Measurements from ENCODE around the gene BBIP1. TPM values are rescaled to one million over a fixed set of nuclear protein-coding genes. Genes with fewer than 3 reads are reported as not detected.
"Not testable (repeated sequence)": the region's sequence is repeated elsewhere in the genome, so short reads cannot be mapped to it uniquely, and the experiment has no call there.

Gene BBIP1
- total RNA-seq, 2 experiments from 2014 or later: 17.1 to 21.9 TPM

GRCh38 chr10:110918269-110918642 lies 724 bp downstream of the BBIP1 start:
- peaks cover 38% of the 10 kb centered on the region for H3K36me3 Mint-ChIP-seq (ENCODE audit: low read depth)

DNA sequence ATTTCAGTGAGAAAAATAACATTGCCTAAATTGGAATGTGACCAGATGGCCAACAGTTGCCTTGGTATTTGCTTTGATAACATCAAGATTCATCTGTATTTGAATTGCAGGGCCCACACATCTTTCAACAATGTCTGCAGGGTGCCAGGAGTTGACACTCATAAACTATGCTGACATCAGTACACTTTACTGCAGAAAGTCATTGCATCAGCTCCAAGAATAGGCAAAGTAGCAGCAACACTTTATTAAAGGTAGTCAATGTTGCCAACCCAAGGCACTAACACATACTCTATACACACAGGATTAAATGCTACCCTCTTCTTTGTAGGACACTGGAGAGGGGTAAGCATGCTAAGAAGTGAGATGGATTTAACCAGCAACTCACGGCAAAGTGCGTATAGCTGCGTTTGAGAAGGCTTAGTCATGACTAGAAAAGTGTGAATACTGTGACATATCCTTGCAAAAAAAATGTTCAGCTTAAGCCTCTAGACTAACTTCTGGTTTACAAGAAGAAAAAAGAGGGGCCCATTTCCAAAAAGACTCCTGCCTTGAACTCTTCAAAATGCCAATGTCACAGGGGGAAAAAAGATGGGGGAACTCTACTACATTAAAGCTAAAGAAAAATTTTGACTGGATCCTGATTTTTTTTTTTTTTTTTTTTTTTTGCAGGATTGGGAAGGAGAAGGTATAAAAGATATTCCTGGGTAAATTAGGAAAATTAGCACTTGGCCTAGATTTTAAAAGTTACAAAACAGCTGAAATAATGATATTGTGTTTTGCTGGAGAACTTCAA lies 2.2 kb downstream of the BBIP1 start:
- H3K27ac Mint-ChIP-seq: peak overlapping the region; percentile 99
- no peaks in the 10 kb centered on the region for H3K9me3 Mint-ChIP-seq
- H3K27ac ChIP-seq (ENCODE audit: low read depth in 1 of 2, low read length in 2 of 2): no peak overlapping the region
- H3K4me1 Mint-ChIP-seq (ENCODE audit: low read depth): peaks cover 43% of the 10 kb centered on the region
- H3K36me3 Mint-ChIP-seq (ENCODE audit: low read depth): peaks cover 45% of the 10 kb centered on the region
- no peaks in the 10 kb centered on the region for H3K9me3 ChIP-seq (ENCODE audit: control insufficient read depth in 1 of 2, insufficient read depth in 1 of 2, low read length in 2 of 2)
- H3K4me3 Mint-ChIP-seq: peak overlapping the region; percentile 99
- no peaks in the 10 kb centered on the region for H3K27me3 ChIP-seq (ENCODE audit: control insufficient read depth in 1 of 2, insufficient read depth in 2 of 2, low read length in 2 of 2)
- H3K36me3 ChIP-seq (ENCODE audit: insufficient read depth, low read length): peaks cover 16% of the 10 kb centered on the region
- peaks cover 8% of the 10 kb centered on the region for H3K4me1 ChIP-seq (ENCODE audit: insufficient read depth, low read length)
- no peak overlapping the region for H3K4me3 ChIP-seq (ENCODE audit: low read length)
- DNase-seq: no peak
- no peak for ATAC-seq (ENCODE audit: poor library complexity)
- H3K27me3 Mint-ChIP-seq: no peaks in the 10 kb centered on the region
- TF ChIP-seq, protein P1, sequence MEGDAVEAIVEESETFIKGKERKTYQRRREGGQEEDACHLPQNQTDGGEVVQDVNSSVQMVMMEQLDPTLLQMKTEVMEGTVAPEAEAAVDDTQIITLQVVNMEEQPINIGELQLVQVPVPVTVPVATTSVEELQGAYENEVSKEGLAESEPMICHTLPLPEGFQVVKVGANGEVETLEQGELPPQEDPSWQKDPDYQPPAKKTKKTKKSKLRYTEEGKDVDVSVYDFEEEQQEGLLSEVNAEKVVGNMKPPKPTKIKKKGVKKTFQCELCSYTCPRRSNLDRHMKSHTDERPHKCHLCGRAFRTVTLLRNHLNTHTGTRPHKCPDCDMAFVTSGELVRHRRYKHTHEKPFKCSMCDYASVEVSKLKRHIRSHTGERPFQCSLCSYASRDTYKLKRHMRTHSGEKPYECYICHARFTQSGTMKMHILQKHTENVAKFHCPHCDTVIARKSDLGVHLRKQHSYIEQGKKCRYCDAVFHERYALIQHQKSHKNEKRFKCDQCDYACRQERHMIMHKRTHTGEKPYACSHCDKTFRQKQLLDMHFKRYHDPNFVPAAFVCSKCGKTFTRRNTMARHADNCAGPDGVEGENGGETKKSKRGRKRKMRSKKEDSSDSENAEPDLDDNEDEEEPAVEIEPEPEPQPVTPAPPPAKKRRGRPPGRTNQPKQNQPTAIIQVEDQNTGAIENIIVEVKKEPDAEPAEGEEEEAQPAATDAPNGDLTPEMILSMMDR (IDR thresholded peaks at IDR 0.05): no peak
- intact Hi-C loops (cut with DNase I, micrococcal nuclease): loop anchor here in 1 of 2 experiments (2.0 to 10.0 kb wide), 6 partner anchors 44 to 1528 kb away; partner anchors contain the start of genes DUSP5, PDCD4, SMNDC1 and VTI1A
- POLR2A ChIA-PET: interaction anchor here (0.8 to 0.9 kb wide), 2 partner anchors 15 to 16 kb away, joined by 3 to 5 read pairs; no protein-coding TSS in a partner anchor
- CTCF ChIA-PET: interaction anchor here (0.7 to 2.0 kb wide), 5 partner anchors 23 to 208 kb away, joined by 3 to 8 read pairs (median 3); no protein-coding TSS in a partner anchor

More at GRCh38 chr10:110918269-110918642, 724 bp downstream of the BBIP1 start:
- H3K27ac Mint-ChIP-seq: peak overlapping the region; percentile 99
- Histone ChIP-seq H3K4me1 (ENCODE audit: insufficient read depth, low read length) (peaks cover 8% of the 10 kb centered on the region), H3K27me3 (ENCODE audit: control insufficient read depth in 1 of 2, insufficient read depth in 2 of 2, low read length in 2 of 2) (no peaks in the 10 kb centered on the region), H3K9me3 (ENCODE audit: control insufficient read depth in 1 of 2, insufficient read depth in 1 of 2, low read length in 2 of 2) (no peaks in the 10 kb centered on the region), H3K4me3 (ENCODE audit: low read length) (peak overlapping the region; percentile 97), H3K36me3 (ENCODE audit: insufficient read depth, low read length) (peaks cover 12% of the 10 kb centered on the region), H3K27ac (ENCODE audit: low read depth in 1 of 2, low read length in 2 of 2) (peak overlapping the region; percentile 98 to 100)
- no peaks in the 10 kb centered on the region for H3K9me3 Mint-ChIP-seq
- H3K27me3 Mint-ChIP-seq: no peaks in the 10 kb centered on the region
- TF ChIP-seq, protein P1 (IDR thresholded peaks at IDR 0.05): no peak
- ATAC-seq (ENCODE audit: poor library complexity) (no peak), DNase-seq (peak in 13 of 14 experiments; percentile 68 to 94 (median 83))
- intact Hi-C loops (cut with DNase I, micrococcal nuclease): loop anchor here (2.0 to 10.0 kb wide), 6 partner anchors 45 to 1527 kb away; partner anchors contain the start of genes DUSP5 (in 1 of the 2), PDCD4 (in 1 of the 2), SMNDC1 (in 1 of the 2) and VTI1A (in 1 of the 2)
- H3K4me3 Mint-ChIP-seq: peak overlapping the region; percentile 99
- ChIA-PET POLR2A (interaction anchor here (0.6 to 4.1 kb wide), 25 partner anchors 8 to 1529 kb away, joined by 3 to 19 read pairs (median 5); partner anchors contain the start of genes GPAM, PDCD4, SMNDC1 and VTI1A), CTCF (interaction anchor here (1.1 to 2.3 kb wide), 6 partner anchors 9 to 246 kb away, joined by 3 to 8 read pairs (median 4); no protein-coding TSS in a partner anchor)
- H3K4me1 Mint-ChIP-seq (ENCODE audit: low read depth): peaks cover 56% of the 10 kb centered on the region

GRCh38 chr10:110915600-110915999 lies 3.4 kb downstream of the BBIP1 start:
- H3K4me3 ChIP-seq (ENCODE audit: low read length); ATAC-seq (ENCODE audit: poor library complexity); H3K27ac ChIP-seq (ENCODE audit: low read depth in 1 of 2, low read length in 2 of 2); DNase-seq; CTCF ChIA-PET; H3K4me1 ChIP-seq (ENCODE audit: insufficient read depth, low read length); H3K9me3 ChIP-seq (ENCODE audit: control insufficient read depth in 1 of 2, insufficient read depth in 1 of 2, low read length in 2 of 2); H3K27ac Mint-ChIP-seq; H3K27me3 Mint-ChIP-seq; H3K9me3 Mint-ChIP-seq; H3K4me3 Mint-ChIP-seq; H3K27me3 ChIP-seq (ENCODE audit: control insufficient read depth in 1 of 2, insufficient read depth in 2 of 2, low read length in 2 of 2): not testable (repeated sequence)
- peaks cover 16% of the 10 kb centered on the region for H3K36me3 ChIP-seq (ENCODE audit: insufficient read depth, low read length)
- Mint-ChIP-seq H3K4me1 (ENCODE audit: low read depth) (peaks cover 38% of the 10 kb centered on the region), H3K36me3 (ENCODE audit: low read depth) (peaks cover 53% of the 10 kb centered on the region)
- intact Hi-C loops (cut with DNase I, micrococcal nuclease): loop anchor here in 1 of 2 experiments (5.0 to 10.0 kb wide), 5 partner anchors 43 to 1529 kb away; partner anchors contain the start of genes DUSP5, PDCD4, SMNDC1 and VTI1A
- POLR2A ChIA-PET: interaction anchor here (1.2 kb wide), 1 partner anchor 13 kb away, joined by 4 read pairs; no protein-coding TSS in a partner anchor
